Measurements from ENCODE around the gene MAML2. TPM values are rescaled to one million over a fixed set of nuclear protein-coding genes. Genes with fewer than 3 reads are reported as not detected.

MAML2 gene
- total RNA-seq, 2 experiments from 2014 or later = 11.8 to 12.5 TPM

- no peak for ATAC-seq
- no peak for TF ChIP-seq CTCF (IDR thresholded peaks at IDR 0.05)
- POLR2A ChIA-PET = no interaction called here
- CTCF ChIA-PET = no interaction called here
- Mint-ChIP-seq H3K36me3 (ENCODE audit: low read depth) (peaks cover 30% of the 10 kb centered on the region), H3K9me3 (no peaks in the 10 kb centered on the region), H3K4me1 (ENCODE audit: low read depth) (peaks cover 4% of the 10 kb centered on the region), H3K27ac (peak overlapping the region; percentile 29), H3K27me3 (no peaks in the 10 kb centered on the region), H3K4me3 (no peak overlapping the region)
- no peak for DNase-seq
- intact Hi-C loops (cut with micrococcal nuclease) = no loop called here
Observed at GRCh38 chr11:95985174-95985808, 357.7 kb downstream of the MAML2 start.

DNA sequence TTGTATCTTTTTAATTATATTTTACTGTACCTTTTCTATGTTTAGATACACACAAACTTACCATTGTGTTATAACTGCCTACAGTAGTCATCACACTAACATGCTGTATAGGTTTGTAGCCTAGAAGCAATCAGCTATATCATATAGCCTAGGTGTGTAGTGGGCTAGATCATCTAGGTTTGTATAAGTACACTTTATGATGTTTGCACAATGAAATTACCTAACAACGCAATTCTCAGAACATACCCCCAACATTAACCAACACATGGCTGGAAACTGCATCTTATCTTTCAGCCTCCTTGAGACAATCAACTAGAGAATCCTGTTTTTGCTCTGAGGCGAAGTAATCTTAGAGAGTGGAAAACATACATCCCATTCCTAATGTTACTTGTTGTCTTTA lies 358.9 kb downstream of the MAML2 start:
- TF ChIP-seq CTCF (IDR thresholded peaks at IDR 0.05) = no peak
- ATAC-seq (no peak), DNase-seq (no peak)
- Mint-ChIP-seq H3K9me3 (no peaks in the 10 kb centered on the region), H3K4me3 (no peak overlapping the region), H3K27ac (no peak overlapping the region), H3K4me1 (ENCODE audit: low read depth) (peaks cover 4% of the 10 kb centered on the region), H3K36me3 (ENCODE audit: low read depth) (peaks cover 36% of the 10 kb centered on the region), H3K27me3 (no peaks in the 10 kb centered on the region)
- intact Hi-C loops (cut with micrococcal nuclease) = no loop called here
- POLR2A ChIA-PET = no interaction called here
- CTCF ChIA-PET = interaction anchor here (1.1 kb wide), 1 partner anchor 71 kb away, joined by 3 read pairs; no protein-coding TSS in a partner anchor

DNA sequence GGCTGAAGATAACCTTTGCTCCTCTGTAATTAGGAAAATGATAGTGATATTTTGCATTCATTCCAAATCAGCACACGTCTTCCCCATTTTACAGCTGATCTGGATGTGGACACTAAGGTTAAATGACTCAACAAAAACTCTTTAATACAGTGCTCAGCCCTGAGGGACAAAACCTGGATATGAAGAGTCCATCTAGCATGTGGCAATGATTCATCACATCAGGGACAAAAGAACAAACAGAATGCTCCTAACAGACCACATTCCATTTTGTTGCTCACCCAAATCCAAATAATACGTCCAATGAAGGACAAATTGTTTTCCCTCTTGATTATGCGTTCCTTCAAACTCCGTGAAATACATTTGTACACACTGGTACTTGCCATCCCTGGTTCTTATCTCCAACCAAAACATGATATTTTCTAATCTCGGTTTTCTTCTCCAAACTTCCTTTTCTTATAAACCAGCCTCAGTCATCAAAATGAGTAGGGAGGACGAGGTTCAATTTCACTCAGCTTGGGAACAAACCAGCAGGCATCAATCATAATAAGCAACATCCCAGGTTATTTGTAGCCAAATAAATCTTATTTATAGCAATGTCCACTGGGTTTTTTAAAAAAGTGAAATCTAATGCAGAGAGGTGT lies 365.3 kb downstream of the MAML2 start:
- POLR2A ChIA-PET = no interaction called here
- Mint-ChIP-seq H3K4me1 (ENCODE audit: low read depth) (no peaks in the 10 kb centered on the region), H3K27me3 (no peaks in the 10 kb centered on the region), H3K27ac (no peak overlapping the region), H3K9me3 (no peaks in the 10 kb centered on the region), H3K4me3 (no peak overlapping the region), H3K36me3 (ENCODE audit: low read depth) (peaks cover 31% of the 10 kb centered on the region)
- intact Hi-C loops (cut with micrococcal nuclease) = no loop called here
- no peak for DNase-seq
- ATAC-seq = no peak
- CTCF ChIA-PET = no interaction called here
- no peak for TF ChIP-seq CTCF (IDR thresholded peaks at IDR 0.05)

GRCh38 chr11:95976550-95976949 lies 366.4 kb downstream of the MAML2 start:
- Mint-ChIP-seq H3K9me3 (no peaks in the 10 kb centered on the region), H3K27me3 (no peaks in the 10 kb centered on the region), H3K4me1 (ENCODE audit: low read depth) (no peaks in the 10 kb centered on the region), H3K36me3 (ENCODE audit: low read depth) (peaks cover 30% of the 10 kb centered on the region), H3K27ac (no peak overlapping the region), H3K4me3 (no peak overlapping the region)
- intact Hi-C loops (cut with micrococcal nuclease) = no loop called here
- POLR2A ChIA-PET = no interaction called here
- ATAC-seq (no peak), DNase-seq (no peak)
- CTCF ChIA-PET = no interaction called here
- no peak for TF ChIP-seq CTCF (IDR thresholded peaks at IDR 0.05)

DNA sequence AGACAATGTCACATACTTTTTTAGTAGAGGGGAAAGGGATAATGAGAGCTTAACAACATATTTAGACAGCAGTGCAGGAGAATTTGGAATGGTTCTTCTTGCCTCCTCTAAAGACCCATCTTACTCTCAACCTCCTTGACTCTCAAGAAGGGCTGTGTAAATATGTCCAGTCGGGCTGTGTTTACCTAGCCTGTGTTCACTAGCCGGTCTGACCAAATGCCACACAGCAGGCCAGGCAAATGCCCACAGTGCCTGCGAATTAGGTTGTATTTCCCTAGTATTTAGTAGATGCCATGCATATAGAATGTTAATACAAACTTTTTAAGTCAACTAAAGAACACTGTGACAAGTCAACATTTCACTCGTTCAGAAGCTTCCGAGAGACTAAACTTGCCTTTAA lies 367.7 kb downstream of the MAML2 start:
- Mint-ChIP-seq H3K4me3 (no peak overlapping the region), H3K27ac (no peak overlapping the region), H3K27me3 (no peaks in the 10 kb centered on the region), H3K36me3 (ENCODE audit: low read depth) (peaks cover 19% of the 10 kb centered on the region), H3K4me1 (ENCODE audit: low read depth) (no peaks in the 10 kb centered on the region), H3K9me3 (no peaks in the 10 kb centered on the region)
- ChIA-PET CTCF (no interaction called here), POLR2A (no interaction called here)
- no peak for DNase-seq
- TF ChIP-seq CTCF (IDR thresholded peaks at IDR 0.05) = no peak
- ATAC-seq = no peak
- intact Hi-C loops (cut with micrococcal nuclease) = no loop called here

Measured in activated CD8-positive, alpha-beta T cell treated with anti-CD3 and anti-CD28 coated beads for 36 hours (primary cell).